Activated gamma-delta T cell treated with anti-CD3 and anti-CD28 coated beads, Interleukin-2, amount 50 U/mL, for 16 hours (primary cell): ENCODE data around the gene IL36RN.

Source experiments
- DNase-seq: peaks from one replicate; pipeline ENCODE4 v3.0.0-alpha.2; 2020; ENCODE audit warnings: low read depth

IL36RN gene

GRCh38 chr2:113050921-113051895 lies 7.8 kb upstream of the IL36RN start:
- DNase-seq, result no peak

GRCh38 chr2:113052396-113052917 lies 6.5 kb upstream of the IL36RN start, which contains the start of gene IL36B:
Gene IL36B, minus strand, starts transcription at chr2:113052867.
- DNase-seq, result no peak

DNA sequence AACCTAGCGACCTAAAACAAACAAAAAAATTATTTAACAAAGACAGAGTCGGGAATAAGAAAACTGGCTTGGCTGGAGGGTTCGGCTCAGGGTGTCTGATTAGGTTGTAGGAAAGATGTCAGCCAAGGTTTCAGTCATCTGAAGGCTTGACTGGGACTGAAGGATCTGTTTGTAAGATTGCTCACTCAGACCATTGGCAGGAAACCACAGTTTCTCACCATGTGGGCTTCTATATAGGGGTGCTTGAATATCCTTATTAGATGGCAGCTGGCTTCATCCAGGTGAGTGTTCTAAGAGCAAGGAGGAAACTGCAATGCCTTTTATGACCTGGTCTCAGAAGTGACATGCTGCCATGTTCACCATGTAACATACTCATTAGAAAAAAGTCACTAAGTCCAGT lies 5.3 kb upstream of the IL36RN start:
- no peak for DNase-seq

DNA sequence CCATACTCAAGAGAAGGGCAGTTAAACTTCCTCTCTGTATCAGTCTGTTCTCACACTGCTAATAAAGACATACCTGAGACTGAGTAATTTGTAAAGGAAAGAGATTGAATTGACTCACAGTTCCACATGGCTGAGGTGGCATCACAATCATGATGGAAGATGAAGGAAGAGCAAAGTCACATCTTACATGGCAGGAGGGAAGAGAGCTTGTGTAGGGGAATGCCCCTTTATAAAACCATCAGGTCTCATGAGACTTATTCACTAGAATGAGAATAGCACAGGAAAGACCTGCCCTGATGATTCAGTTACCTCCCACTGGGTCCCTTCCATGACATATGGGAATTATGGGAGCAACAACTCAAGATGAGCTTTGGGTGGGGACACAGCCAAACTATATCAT lies 4.9 kb upstream of the IL36RN start:
- DNase-seq, result no peak

DNA sequence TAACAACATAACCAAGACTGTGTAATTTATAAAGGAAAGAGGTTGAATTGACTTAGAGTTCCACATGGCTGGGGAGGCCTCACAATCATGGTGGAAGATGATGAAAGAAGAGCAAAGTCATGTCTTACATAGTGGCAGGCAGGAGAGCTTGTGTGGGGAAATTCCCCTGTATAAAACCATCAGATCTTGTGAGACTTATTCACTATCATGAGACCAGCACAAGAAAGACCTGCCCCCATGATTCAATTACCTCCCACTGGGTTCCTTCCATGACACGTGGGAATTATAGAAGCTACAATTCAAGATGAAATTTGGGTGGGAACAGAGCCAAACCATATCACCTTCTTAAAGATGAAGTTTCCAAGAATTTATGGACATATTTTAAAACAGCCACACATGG lies 2.5 kb upstream of the IL36RN start:
- no peak for DNase-seq

GRCh38 chr2:113057117-113057516 lies 1.9 kb upstream of the IL36RN start:
- DNase-seq, result no peak

DNA sequence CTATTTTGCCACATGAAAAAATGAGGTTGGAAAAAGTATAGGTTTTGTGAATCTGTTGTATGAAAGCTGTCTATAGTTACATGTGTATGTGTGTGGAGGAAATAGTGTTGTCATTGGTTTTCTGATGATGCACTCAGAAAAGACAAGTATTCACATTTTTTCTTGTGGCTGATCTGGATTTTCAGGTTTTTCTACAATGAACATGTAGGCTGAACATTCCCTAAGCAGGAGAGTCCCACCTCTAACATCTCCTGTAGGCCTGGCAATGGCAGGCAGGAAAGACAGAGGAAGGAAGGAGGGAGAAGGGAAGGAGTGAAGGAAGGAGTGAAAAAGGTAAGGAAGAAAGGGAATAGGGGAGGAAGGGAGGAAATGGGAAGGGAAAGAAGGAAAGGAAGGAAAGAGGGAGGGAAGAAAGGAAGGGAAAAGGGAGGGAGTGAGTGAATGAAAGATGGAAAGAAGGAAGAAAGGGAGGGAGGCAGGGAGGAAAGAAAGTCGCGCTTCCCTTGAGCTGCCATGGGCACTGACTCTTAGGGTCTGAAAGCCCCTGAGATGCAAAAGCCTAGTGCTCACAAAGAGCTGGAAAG lies 495 bp upstream of the IL36RN start:
- no peak for DNase-seq

- no peak for DNase-seq
These were observed 1.4 kb downstream of the IL36RN start for GRCh38 chr2:113060396-113060795.

DNA sequence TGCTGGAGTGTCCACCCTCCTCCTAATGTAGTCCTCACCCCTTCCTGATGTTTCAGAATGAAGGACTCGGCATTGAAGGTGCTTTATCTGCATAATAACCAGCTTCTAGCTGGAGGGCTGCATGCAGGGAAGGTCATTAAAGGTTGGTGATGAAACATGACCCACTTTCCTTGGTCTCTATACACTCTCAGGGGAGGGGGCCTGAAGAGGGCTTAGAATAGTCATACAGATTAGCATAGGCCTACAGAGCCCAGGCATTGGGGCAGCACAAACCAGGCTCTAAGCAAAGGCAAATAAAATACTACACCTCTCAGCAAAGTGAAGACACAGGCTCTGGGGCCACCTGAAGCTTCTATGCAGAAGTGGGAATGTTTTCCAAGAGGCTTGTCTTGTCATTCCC lies 1.8 kb downstream of the IL36RN start:
- DNase-seq, result no peak

- no peak for DNase-seq
These were observed 2.2 kb downstream of the IL36RN start for GRCh38 chr2:113061241-113061640.

GRCh38 chr2:113061896-113062770 lies 3.1 kb downstream of the IL36RN start:
- no peak for DNase-seq

GRCh38 chr2:113064281-113064680 lies 5.3 kb downstream of the IL36RN start:
- no peak for DNase-seq

- DNase-seq, result no peak
These were observed 5.9 kb downstream of the IL36RN start for GRCh38 chr2:113064898-113065297.

DNA sequence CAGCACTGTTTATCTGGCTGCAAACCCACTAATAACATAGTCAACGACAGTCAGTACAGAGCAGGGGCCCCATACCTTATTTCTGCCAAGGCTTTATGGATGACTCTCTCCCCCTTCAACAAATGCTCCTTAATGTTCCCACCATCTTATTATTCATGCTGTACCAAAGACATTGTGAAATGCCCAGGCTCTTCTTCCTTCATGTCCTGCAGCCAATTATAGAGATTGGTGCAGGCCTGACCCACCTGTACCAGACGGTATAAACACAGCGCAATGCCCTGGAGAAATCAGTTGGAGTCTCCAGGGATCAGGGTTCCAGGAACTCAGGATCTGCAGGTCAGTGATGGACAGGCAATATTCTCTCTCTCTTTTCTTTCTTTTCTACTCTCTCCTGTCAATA lies 8.7 kb downstream of the IL36RN start, which contains the start of gene IL1F10:
IL1F10 (plus strand) TSS at position 290 of the 400 bp plus-strand sequence. CDS start 4,769 bp downstream, outside the sequence.
- no peak for DNase-seq

DNA sequence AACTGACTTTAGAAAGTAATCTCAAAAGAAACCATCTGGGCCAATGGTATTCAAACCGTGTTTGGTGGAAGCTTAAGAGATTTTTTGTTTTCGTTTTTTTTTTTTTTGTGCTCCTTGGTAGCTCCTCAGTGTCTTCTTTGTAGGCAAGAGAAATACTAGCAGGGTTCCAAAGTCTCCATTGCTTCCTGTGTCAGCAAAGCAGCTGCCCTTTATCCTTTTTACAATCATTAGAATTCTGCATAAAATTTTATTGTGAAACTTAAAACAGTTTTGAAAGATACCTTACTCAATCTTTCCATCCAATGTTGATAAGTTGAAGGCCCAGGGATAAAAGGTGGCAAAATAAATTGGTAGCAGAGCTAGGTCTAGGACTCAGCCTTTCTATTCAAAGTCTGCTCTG lies 9.3 kb downstream of the IL36RN start:
- no peak for DNase-seq

DNA sequence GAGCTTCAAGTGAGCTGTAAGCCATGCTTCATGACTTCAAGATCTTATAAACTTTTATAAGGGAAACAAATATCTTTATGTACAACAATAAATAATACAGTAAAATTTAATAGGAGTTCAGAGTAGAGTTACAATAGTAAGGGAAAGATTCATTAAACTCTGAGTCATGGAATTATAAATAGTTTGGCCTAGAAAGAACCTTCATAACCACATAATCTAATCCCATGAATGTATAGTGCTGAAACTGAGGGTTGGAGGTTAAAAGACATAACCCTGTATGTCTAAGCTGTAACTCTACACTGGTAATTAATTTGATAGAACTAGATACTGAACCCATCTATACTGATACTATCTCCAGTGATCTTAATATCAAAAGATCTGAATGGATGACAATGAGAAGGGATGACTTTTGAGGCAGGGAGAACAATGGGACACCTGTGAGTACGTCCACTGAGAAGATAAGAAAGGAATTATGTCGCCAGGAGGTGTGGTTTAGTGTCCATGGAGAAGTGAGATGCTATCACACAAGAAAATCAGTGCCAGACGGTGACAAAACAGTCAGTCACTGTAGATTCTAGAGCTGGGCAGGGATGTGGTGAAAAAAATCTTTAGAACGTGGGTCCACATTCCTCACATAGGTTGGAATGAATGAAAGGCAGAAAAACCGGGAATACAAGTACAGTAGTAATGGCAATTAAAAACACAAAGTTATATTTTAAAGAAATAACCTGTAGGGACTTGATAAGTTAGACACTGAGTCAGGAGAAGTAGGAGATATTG lies 9.9 kb downstream of the IL36RN start:
- no peak for DNase-seq

GRCh38 chr2:113069676-113070605 lies 10.9 kb downstream of the IL36RN start:
- DNase-seq, result no peak

- no peak for DNase-seq
These were observed 11.6 kb downstream of the IL36RN start for GRCh38 chr2:113070606-113070975.

GRCh38 chr2:113072584-113072983 lies 13.6 kb downstream of the IL36RN start:
- DNase-seq, result no peak

GRCh38 chr2:113073325-113073834 lies 14.4 kb downstream of the IL36RN start:
- no peak for DNase-seq
